Progenitor cell of endocrine pancreas (in vitro differentiated cells): Measurements from ENCODE around the gene MRRF. TPM values are rescaled to one million over a fixed set of nuclear protein-coding genes. Genes with fewer than 3 reads are reported as not detected.

Experiments
- DNase-seq: peaks from one replicate; pipeline ENCODE4 v3.0.0; 2021; ENCODE audit warnings: low spot score; ENCODE audit not compliant: unreplicated experiment
- H3K27ac Mint-ChIP-seq: 2 replicates; pipeline ENCODE4 v1.8.0; 2021; ENCODE audit warnings: mild to moderate bottlenecking, moderate library complexity, mixed read lengths
- H3K27me3 Mint-ChIP-seq: 2 replicates; pipeline ENCODE4 v1.8.0; 2021; ENCODE audit warnings: mixed read lengths
- H3K36me3 Mint-ChIP-seq: 2 replicates; pipeline ENCODE4 v1.8.0; 2022; ENCODE audit warnings: mixed read lengths; ENCODE audit not compliant: insufficient read depth
- H3K4me1 Mint-ChIP-seq: 2 replicates; pipeline ENCODE4 v1.8.0; 2021; ENCODE audit warnings: low read depth, mixed read lengths
- H3K4me3 Mint-ChIP-seq: 2 replicates; pipeline ENCODE4 v1.8.0; 2021; ENCODE audit warnings: low read depth, mild to moderate bottlenecking, moderate library complexity, mixed read lengths
- H3K9me3 Mint-ChIP-seq: 2 replicates; pipeline ENCODE4 v1.8.0; 2021; ENCODE audit warnings: low read depth, mixed read lengths
- CTCF ChIP-seq: fragments of 200-600 bp; sonication (generic); IDR thresholded peaks from one replicate; pipeline ENCODE4 v1.5.0; 2021; ENCODE audit warnings: antibody characterized with exemption, mild to moderate bottlenecking; ENCODE audit not compliant: unreplicated experiment
- long read RNA-seq: library from polyadenylated mRNA; unstranded; transcript quantifications from one replicate; pipeline ENCODE4 v2.0.0, GENCODE V29; 2020
- total RNA-seq: library from RNA; stranded (reverse); gene quantifications from 2 replicates; pipeline ENCODE4 v1.2.1, GENCODE V29; 2021

MRRF gene
- 34.3 and 40.4 TPM in 2 replicates for total RNA-seq
- long read RNA-seq, full-length matches to known transcripts = 54 of 103 reads
- long read RNA-seq, partial matches to known transcripts = 11 of 103 reads
- long read RNA-seq, other reads (novel, unspliced or antisense) = 38 of 103 reads

- H3K4me1 Mint-ChIP-seq = peaks cover 21% of the 10 kb centered on the region
- peaks cover 5% of the 10 kb centered on the region for H3K36me3 Mint-ChIP-seq
- peak within 1 kb of the TSS; percentile 95 for H3K4me3 Mint-ChIP-seq
- no peak for TF ChIP-seq CTCF
- peak within 1 kb of the TSS; percentile 99 for H3K27ac Mint-ChIP-seq
- no peaks in the 10 kb centered on the region for H3K27me3 Mint-ChIP-seq
- DNase-seq = peak; percentile 81
- no peaks in the 10 kb centered on the region for H3K9me3 Mint-ChIP-seq
These were observed at the start of gene MRRF, which contains the start of gene RBM18 for GRCh38 chr9:122264360-122265148. MRRF (plus strand) TSS chr9:122264882; CDS start chr9:122270892, 6,010 bp downstream. RBM18 (minus strand) TSS chr9:122264840; CDS start chr9:122261492, 3,348 bp downstream.

GRCh38 chr9:122215663-122216062, 49.0 kb upstream of the MRRF start:
- no peak for TF ChIP-seq CTCF

GRCh38 chr9:122216138-122216797, 48.4 kb upstream of the MRRF start:
- no peaks in the 10 kb centered on the region for H3K9me3 Mint-ChIP-seq
- peaks cover 93% of the 10 kb centered on the region for H3K27me3 Mint-ChIP-seq
- H3K4me3 Mint-ChIP-seq = no peak overlapping the region
- H3K4me1 Mint-ChIP-seq = peaks cover 8% of the 10 kb centered on the region
- TF ChIP-seq CTCF = no peak
- H3K27ac Mint-ChIP-seq = no peak overlapping the region
- no peaks in the 10 kb centered on the region for H3K36me3 Mint-ChIP-seq
- no peak for DNase-seq

More at GRCh38 chr9:122215663-122216062, 49.0 kb upstream of the MRRF start:
- Mint-ChIP-seq H3K27me3 (peaks cover 94% of the 10 kb centered on the region), H3K36me3 (no peaks in the 10 kb centered on the region), H3K9me3 (no peaks in the 10 kb centered on the region), H3K4me3 (no peak overlapping the region), H3K4me1 (peaks cover 8% of the 10 kb centered on the region), H3K27ac (no peak overlapping the region)
- no peak for DNase-seq

GRCh38 chr9:122216798-122217418, 47.8 kb upstream of the MRRF start:
- no peak overlapping the region for H3K27ac Mint-ChIP-seq
- DNase-seq = no peak
- H3K4me1 Mint-ChIP-seq = peaks cover 10% of the 10 kb centered on the region
- no peak for TF ChIP-seq CTCF
- H3K9me3 Mint-ChIP-seq = no peaks in the 10 kb centered on the region
- no peaks in the 10 kb centered on the region for H3K36me3 Mint-ChIP-seq
- H3K4me3 Mint-ChIP-seq = no peak overlapping the region
- H3K27me3 Mint-ChIP-seq = peaks cover 93% of the 10 kb centered on the region

- TF ChIP-seq CTCF = no peak
- Mint-ChIP-seq H3K27ac (no peak overlapping the region), H3K36me3 (no peaks in the 10 kb centered on the region), H3K4me3 (no peak overlapping the region), H3K27me3 (peaks cover 93% of the 10 kb centered on the region), H3K4me1 (peaks cover 10% of the 10 kb centered on the region), H3K9me3 (no peaks in the 10 kb centered on the region)
- no peak for DNase-seq
These were observed 47.0 kb upstream of the MRRF start for GRCh38 chr9:122217640-122218039.
